ENCODE measurements around the gene NOL9. TPM values are rescaled to one million over a fixed set of nuclear protein-coding genes. Genes with fewer than 3 reads are reported as not detected.
A peak's percentile ranks its signal among the peaks of the same experiment; 100 is the strongest.

NOL9 gene
- total and polyA plus RNA-seq, 10 of the 15 experiments (the other 5 are each of a cell fraction or from before 2014, with no cell fraction given): 3.9 to 35.9 (median 23.0) TPM

DNA sequence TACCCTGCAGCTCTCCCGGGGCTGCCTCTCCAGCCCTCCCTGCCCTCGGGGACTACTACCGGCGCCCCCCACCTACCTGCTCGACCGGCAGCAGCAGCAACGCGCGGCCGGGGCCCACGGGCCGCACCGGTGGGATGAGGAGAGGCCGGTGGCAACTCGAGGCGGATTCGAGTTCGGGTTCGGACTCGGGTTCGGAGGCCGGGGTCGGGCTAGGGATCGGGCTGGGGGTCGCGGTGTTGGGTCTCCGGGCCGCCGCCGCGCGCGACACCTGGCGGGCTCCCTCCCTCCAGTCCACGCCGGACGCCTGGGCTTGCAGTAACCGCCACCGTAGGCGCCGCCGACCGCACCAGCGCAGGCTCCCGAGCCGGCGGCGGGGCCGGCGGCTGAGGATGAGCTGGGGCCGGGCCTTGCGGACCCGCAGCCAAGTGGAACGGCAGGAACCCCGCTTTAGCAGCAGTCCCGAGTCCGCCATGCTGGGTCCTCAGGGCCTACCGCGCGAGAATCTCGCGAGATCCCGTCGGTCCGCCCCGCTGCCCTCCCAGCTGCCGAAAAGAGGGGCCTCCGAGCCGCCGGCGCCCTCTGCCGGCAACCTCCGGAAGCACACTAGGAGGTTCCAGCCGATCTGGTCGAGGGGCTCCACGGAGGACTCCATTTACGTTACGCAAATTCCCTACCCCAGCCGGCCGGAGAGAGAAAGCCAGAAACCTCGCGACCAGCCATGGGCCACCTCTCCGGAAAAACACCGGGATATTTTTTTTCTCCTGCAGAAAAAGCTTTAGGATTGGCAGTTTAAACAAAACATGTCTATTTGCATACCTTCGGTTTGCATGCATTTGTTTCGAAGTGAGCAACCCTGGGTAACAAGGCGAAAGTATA lies at the start of gene NOL9 (continued):
- no peak for TF ChIP-seq SUZ12 (IDR thresholded peaks at IDR 0.05; ENCODE audit: unreplicated experiment)
- no peak for TF ChIP-seq PAX8 (IDR thresholded peaks at IDR 0.05)
- peak; percentile 96 for TF ChIP-seq BRCA1 (IDR thresholded peaks at IDR 0.05; ENCODE audit: low read depth, low read length)
- TF ChIP-seq, protein P1, sequence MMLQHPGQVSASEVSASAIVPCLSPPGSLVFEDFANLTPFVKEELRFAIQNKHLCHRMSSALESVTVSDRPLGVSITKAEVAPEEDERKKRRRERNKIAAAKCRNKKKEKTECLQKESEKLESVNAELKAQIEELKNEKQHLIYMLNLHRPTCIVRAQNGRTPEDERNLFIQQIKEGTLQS (IDR thresholded peaks at IDR 0.05; ENCODE audit: borderline replicate concordance, extremely low read depth, low read depth, low read length): no peak
- TF ChIP-seq NFIC (IDR thresholded peaks at IDR 0.05; ENCODE audit: low read depth, low read length): no peak
- no peak for TF ChIP-seq ZBED1 (IDR thresholded peaks at IDR 0.05; ENCODE audit: borderline replicate concordance)
- 0 out of 2 replicates have a peak, but pooled peaks have one; percentile 26 for TF ChIP-seq ZSCAN29 (IDR thresholded peaks at IDR 0.05)
- TF ChIP-seq POLR2A (IDR thresholded peaks at IDR 0.05; ENCODE audit: low read depth, low read length): peak; percentile 92
- no peak for TF ChIP-seq CHD4 (IDR thresholded peaks at IDR 0.05)
- no peak for TF ChIP-seq ZNF274 (IDR thresholded peaks at IDR 0.05; ENCODE audit: insufficient read depth, insufficient read length)
- TF ChIP-seq ZNF622 (IDR thresholded peaks at IDR 0.05): no peak
- peak; percentile 34; the same call in 1 of the 2 replicates for TF ChIP-seq ZNF217 (IDR thresholded peaks at IDR 0.05)
- TF ChIP-seq, protein P2, sequence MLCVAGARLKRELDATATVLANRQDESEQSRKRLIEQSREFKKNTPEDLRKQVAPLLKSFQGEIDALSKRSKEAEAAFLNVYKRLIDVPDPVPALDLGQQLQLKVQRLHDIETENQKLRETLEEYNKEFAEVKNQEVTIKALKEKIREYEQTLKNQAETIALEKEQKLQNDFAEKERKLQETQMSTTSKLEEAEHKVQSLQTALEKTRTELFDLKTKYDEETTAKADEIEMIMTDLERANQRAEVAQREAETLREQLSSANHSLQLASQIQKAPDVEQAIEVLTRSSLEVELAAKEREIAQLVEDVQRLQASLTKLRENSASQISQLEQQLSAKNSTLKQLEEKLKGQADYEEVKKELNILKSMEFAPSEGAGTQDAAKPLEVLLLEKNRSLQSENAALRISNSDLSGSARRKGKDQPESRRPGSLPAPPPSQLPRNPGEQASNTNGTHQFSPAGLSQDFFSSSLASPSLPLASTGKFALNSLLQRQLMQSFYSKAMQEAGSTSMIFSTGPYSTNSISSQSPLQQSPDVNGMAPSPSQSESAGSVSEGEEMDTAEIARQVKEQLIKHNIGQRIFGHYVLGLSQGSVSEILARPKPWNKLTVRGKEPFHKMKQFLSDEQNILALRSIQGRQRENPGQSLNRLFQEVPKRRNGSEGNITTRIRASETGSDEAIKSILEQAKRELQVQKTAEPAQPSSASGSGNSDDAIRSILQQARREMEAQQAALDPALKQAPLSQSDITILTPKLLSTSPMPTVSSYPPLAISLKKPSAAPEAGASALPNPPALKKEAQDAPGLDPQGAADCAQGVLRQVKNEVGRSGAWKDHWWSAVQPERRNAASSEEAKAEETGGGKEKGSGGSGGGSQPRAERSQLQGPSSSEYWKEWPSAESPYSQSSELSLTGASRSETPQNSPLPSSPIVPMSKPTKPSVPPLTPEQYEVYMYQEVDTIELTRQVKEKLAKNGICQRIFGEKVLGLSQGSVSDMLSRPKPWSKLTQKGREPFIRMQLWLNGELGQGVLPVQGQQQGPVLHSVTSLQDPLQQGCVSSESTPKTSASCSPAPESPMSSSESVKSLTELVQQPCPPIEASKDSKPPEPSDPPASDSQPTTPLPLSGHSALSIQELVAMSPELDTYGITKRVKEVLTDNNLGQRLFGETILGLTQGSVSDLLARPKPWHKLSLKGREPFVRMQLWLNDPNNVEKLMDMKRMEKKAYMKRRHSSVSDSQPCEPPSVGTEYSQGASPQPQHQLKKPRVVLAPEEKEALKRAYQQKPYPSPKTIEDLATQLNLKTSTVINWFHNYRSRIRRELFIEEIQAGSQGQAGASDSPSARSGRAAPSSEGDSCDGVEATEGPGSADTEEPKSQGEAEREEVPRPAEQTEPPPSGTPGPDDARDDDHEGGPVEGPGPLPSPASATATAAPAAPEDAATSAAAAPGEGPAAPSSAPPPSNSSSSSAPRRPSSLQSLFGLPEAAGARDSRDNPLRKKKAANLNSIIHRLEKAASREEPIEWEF (IDR thresholded peaks at IDR 0.05; ENCODE audit: insufficient replicate concordance, low read depth, low read length): no peak
- no peak for TF ChIP-seq FOXM1 (IDR thresholded peaks at IDR 0.05; ENCODE audit: low read depth, low read length)
- TF ChIP-seq TBL1XR1 (IDR thresholded peaks at IDR 0.05; ENCODE audit: low read depth, low read length): no peak
- peak in 1 of 2 experiments; percentile 69; a peak in 2 of 3 replicates for TF ChIP-seq EGR1 (IDR thresholded peaks at IDR 0.05; ENCODE audit: borderline replicate concordance in 1 of 2, low read depth in 2 of 2, low read length in 2 of 2)
- peak; percentile 99 for TF ChIP-seq LARP7 (IDR thresholded peaks at IDR 0.05)
- TF ChIP-seq, protein P3, sequence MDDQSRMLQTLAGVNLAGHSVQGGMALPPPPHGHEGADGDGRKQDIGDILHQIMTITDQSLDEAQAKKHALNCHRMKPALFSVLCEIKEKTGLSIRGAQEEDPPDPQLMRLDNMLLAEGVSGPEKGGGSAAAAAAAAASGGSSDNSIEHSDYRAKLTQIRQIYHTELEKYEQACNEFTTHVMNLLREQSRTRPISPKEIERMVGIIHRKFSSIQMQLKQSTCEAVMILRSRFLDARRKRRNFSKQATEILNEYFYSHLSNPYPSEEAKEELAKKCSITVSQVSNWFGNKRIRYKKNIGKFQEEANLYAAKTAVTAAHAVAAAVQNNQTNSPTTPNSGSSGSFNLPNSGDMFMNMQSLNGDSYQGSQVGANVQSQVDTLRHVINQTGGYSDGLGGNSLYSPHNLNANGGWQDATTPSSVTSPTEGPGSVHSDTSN (IDR thresholded peaks at IDR 0.05; ENCODE audit: insufficient replicate concordance, low read depth, low read length): no peak
- peak; percentile 96 for TF ChIP-seq GATAD2B (conservative IDR thresholded peaks at IDR 0.05; ENCODE audit: low read depth)
- peak; percentile 56; the same call in 1 of the 2 replicates for TF ChIP-seq CREM (IDR thresholded peaks at IDR 0.05; ENCODE audit: low read depth)
- no peak for TF ChIP-seq NFYA (IDR thresholded peaks at IDR 0.05; ENCODE audit: borderline replicate concordance, low read depth, low read length)
- peak; percentile 95 for TF ChIP-seq TAF1 (IDR thresholded peaks at IDR 0.05; ENCODE audit: borderline replicate concordance, low read depth, low read length)
- peak; percentile 54; the same call in 1 of the 2 replicates for TF ChIP-seq NBN (IDR thresholded peaks at IDR 0.05)
- TF ChIP-seq RB1 (IDR thresholded peaks at IDR 0.05; ENCODE audit: borderline replicate concordance): peak; percentile 86; the same call in 1 of the 2 replicates
